NCI-H524 treated with DMSO at 0.1 percent for 48 hours (cell line): ENCODE measurements around the gene PAPOLG.

Experiments used
- DNase-seq: peaks from one replicate; lab custom pipeline; 2025; lab: John Stamatoyannopoulos, UW

The PAPOLG gene

DNA sequence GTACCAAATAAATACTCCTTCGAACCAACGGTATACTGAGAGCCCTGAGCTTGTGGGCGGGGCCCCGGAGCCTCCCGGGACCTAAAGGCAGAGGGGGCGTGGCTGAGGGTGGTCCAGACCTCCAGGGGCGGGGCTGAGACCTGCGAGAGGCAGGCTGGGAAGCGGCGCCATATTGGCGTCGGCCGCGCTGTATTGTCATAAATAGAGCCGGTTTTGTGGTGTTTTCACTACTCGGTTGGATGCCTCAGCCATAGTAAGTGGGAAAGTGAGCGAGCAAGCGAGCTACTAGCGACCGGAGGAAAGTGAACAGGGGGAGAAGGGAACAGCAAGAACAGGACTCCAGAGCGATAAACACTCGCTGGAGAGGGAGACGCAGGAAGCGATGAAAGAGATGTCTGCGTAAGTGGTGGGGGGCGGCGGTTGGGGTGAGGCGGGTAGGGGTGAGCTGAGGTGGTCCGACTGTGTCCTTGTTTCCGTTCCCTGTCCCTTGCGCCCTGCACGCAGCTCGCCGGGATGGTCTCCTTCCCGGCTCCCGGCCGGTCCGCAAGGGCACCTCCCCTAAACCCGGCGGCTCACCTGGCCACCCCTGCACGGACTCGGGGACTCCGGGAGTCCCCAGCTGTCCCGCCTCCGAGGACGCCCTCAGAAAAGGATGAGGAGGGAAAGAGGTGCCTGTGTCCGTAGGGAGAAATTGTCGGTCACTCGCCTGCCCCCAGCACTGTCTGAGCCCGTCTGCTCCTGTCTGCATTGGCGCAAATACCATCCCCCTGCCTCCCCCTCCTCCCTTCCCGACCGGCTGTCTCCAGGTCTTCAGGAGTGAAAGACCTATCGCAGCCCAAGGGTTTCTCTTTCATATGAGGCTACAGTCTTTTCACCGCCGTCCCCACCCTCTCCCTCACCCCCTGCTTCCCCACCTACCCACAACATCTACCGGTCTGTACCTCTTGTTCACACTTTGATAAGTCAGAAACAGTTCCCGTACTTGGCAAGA, at the start of gene PAPOLG:
Gene PAPOLG, plus strand, starts transcription at position 172 of the 991 bp plus-strand sequence. Its CDS starts 211 bp downstream, at position 383.
- DNase-seq = peak; percentile 58

DNA sequence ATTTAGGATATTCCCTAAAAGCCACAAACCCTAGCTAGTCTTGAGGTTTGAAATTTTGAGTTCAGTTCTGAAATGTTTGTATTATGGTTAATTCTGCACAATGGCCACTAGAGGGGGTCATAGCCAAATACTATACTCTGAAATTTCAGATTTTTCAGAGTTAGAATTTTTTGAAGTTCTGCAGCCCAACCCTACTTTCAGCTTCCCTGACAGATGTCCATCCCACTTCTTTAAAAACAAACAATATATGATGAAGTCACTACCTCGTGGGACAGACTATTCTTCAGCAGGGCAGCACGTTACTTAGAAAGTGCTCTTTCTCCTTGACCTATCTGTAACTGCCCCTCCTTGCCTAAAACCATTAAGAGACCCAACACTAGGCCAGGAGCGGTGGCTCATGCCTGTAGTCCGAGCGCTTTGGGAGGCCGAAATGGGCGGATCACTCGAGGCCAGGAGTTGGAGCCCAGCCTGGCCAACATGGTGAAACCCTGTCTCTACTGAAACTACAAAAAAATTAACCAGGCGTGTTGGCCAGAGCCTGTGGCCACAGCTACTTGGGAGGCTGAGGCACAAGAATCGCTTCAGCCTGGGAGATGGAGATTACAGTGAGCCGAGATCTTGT, 48.2 kb upstream of the PAPOLG start:
- no peak for DNase-seq

DNA sequence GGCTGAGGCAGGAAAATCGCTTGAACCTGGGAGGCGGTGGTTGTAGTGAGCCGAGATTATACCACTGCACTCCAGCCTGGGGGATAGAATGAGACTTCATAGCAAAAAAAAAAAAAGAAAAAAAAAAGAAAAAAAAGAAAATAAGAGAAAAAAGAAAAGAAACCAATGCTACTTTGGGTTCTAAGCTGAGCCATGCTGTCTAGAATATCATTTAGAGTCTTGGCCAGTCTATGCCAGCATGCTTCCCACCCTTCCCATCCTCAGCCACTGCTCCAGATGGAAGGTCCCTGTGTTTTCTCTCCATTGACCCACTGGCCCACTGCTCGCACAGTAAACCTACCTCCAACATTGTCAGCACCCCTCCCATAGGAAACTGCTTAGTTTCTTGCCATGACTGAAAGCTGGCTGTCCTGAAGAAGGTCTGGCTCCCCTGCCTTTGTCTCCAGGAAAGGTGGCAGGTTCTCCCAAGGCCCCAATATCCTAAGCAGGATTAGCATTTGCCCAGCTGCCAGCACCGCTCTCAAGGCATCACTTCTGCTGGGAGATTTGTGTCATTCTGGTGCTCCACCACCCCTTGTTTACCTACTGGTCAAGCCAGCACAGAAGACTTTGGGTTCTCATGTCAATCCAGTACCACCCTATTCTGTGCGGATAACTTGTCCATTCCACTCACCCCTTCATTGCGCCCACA, 47.3 kb upstream of the PAPOLG start:
- peak; percentile 15 for DNase-seq

DNA sequence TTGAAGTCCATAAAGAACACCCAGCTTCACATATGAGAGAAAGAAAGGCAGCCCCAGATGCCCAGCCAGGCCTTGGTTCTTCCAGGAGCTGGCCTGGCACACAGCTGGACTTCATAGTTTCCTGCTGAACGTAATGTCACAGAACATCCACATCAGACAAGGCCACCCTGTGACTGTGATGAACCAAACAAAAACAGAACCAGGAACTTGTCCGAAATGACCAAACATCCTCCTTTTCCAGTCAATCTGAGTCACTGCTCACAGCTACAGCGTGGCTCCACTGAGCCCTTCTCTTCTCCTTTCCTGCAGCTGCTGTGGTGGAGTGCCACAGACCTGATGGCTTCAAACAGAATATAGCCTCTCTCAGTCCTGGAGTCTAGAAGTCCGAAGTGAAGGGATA, 45.4 kb upstream of the PAPOLG start:
- no peak for DNase-seq

DNA sequence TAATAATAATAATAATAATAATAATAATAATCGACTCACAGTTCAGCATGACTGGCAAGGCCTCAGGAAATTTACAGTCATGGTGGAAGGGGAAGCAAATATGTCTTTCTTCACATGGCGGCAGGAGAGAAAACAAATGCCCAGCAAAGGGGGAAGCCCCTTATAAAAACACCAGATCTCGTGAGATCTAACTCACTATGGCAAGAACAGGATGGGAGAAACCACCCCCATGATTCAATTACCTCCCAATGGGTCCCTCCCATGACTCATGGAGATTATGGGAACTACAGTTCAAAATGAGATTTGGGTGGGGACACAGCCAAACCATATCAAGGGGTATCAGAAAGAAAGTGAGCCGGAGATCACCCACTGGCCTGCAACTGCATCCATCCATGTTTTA, 40.5 kb upstream of the PAPOLG start:
- no peak for DNase-seq

DNA sequence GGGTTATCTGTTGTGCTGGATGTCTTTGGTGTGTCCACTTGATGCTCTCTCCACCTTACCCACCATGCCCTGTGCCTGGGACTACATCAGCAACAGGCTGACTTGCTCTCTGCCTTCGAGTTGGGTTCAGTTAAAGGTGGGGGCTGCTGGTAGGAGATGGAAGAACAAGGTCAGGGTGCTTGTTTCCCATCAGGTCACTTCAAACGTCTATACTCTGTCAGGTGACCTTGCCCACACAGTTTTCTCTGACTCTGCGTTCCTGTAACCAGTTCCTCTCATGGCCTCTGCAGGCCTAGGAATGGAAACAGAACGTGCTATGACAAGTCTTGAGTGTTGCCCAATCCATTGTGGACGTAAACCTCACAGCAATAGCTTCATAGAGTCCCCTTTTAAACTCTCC, 38.4 kb upstream of the PAPOLG start:
- DNase-seq = no peak

DNA sequence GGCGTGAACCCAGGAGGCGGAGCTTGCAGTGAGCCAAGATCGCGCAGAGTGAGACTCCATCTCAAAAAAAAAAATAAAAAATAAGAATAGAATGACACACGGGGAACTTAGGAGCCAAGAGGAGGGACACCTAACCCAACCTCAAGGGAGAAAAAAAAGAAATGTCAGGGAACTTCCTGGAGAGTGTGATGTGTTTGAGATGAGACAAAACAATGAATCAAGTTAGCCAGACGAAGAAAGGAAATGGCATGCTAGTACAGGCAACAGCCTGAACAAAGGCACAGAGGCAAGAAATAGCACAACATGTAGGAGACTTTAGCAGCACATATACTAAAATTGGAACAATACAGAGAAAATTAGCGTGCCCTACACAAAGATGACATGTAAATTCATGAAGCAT, 36.7 kb upstream of the PAPOLG start:
- DNase-seq = no peak

DNA sequence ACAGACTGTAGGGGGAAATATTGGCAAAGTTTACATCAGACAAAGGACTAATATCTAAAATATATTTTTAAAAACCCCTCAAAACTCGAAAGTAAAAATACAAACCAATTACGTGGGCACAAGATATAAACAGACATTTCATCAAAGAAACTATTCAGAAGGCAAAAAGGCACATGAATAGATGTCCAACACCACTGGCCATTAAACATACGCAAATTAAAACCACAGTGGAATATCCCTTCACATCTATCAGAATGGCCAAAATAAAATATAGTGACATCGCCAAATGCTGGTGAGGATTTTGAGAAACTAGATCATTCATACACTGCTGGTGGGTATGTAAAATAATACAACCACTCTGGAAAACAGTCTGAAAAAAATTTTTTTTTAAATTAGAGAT, 30.6 kb upstream of the PAPOLG start:
- DNase-seq = no peak

DNA sequence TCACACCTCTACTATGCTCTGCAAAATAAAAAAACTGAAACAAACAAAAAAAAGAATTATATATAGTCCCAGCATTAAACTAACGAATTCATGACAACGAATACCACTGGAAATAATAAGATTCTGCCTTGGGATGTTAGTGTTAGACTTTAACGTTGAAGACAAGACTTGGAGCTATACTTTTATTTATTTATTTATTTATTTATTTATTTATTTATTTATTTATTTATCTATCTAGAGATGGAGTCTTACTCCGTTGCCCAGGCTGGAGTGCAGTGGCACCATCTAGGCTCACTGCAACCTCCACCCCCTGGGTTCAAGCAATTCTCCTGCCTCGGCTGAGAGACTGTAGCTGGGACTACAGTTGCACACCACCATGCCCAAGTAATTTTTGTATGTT, 27.2 kb upstream of the PAPOLG start:
- DNase-seq = no peak

DNA sequence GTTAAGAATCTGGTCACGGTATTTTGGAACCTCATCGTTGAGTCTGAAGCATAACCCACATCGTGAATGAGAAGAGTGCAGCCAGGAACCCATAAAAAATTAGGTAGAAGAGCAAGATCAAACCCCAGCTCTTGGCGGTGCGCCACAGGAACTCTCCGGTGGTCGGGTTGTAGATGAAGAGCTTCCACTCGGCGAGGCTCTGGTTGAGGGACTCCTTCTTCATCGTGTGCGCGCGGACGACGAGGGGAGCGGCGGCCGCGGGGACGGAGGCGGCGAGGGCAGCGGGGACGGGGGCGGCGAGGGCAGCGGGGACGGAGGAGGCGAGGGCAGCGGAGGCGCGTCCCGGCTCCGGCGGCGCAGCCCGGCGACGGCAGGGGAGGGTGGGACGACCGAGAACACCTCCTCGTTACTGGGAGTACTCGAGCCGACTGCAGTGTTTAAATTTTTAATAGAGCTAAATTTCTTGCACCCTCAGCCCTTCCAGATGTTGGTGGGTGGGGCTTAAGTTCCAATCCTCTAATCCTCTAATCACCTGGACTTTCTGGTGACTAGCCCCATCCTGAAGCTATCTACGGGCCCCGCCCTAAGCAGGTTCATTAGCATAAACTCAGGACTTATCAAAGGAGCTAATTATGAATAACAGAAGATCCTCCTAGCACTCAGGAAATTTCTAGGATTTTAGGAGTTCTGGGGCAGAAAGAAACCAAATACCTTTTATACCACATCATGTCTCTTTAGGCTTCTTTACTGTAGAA, 20.4 kb upstream of the PAPOLG start:
- peak; percentile 50 for DNase-seq

DNA sequence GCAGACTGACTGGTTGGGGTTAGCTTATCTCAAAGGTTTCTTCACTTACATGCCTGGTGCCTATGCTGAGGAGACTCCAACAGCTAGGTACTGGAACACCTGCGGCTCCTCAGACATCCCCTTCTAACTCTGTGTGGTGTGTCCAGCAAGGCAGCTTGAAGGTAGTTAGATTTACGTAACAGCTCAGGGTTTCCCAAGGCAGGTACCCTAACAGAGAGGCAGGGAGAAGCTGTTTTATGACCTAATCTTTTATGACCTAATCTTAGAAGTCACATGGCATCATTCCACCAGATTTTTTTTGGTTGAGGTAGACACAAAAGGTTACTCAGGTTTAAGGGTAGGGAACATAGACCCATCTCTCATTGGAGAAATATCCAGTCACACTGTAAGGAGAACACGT, 17.4 kb upstream of the PAPOLG start:
- no peak for DNase-seq

DNA sequence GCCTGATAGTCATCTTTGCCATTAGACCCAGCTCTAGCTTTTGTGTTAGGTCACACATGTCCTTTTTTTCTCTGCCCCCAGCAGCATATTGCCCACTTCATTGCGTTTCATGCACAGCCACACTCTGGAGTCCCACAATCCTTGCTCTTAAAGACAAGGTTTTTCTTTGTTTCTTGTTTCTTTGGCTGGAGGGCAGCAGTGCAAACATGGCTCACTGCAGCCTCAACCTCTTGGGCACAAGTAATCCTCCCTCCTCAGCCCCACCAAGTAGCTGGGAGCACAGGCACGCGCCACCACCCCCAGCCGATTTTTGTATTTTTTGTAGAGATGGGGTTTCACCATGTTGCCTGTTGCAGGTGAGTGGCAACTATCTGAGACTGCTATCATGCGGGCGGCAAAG, 16.9 kb upstream of the PAPOLG start:
- no peak for DNase-seq

DNA sequence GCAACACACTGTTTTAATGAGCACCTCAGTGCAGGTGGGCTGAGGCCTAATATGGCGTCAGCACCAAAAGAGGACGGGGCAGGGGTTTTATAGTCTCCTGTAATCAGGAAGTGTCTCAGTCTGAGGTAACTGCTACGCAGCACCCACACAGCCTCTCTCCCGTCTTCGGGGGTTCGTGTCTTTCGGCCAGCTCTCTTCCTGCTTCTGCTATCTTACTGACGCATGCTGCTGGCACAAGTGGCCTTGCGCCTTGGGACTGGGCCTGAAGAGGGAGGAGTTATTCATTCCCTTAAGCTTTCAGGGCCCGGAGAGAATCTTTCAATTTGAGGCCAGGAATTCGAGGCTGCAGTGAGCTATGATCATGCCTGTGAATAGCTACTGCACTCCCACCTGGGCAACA, 14.5 kb upstream of the PAPOLG start:
- DNase-seq = no peak

DNA sequence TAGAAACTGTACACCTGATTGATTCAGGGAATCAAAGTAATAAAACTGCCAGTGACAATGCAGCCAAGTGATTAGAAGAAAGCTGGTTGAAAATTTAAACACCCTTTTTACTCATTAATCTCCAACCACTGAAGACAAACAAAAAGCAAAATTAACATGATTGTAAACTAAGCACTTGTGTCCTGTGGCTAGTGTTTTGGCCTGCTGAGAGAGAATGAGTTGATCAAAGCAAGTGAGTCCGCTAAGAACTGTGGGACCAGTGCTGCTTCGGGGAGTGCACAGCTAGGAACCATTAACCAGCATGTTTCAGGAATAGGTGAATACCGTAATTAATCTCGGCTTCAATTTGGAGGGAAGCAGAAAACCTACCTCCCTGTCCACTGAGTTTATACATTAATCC, 13.6 kb upstream of the PAPOLG start:
- DNase-seq = no peak

DNA sequence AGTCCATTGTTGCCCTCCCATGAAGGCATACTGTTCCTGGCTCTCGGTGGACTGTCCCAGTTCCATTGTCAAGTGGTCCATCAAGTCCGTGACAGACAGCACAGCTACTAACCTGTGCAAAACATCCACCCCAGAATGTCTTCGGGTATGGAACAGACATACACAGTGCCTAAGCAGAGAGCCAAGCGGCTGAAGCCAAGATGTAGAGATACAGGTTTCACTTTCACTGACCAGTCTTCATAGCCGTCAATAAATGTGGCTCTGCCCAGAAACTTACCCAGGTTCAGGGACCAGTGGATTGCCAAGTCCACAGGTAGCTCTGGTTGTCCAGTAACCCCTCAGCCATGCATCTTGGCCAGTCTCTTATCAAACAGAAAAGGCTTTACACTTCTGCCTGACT, 10.7 kb upstream of the PAPOLG start:
- DNase-seq = no peak

DNA sequence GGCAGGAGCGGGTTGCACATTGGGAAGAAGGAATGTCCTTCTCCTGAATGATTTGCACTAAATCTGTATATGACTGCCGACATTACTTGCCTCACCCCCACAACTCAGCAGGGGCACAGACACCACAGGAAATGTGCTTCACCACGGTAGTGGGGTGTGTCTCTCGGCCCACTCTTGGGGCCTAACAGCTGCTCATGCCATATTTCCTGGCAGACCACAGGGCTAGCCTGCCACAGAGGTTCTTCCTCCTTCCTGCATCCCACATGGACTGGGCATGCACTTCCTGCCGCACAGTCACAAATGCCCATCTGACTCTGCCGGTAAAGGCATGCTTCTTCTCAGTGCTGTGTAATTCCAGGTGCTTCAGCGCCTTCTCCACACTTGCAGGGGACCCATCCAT, 10.3 kb upstream of the PAPOLG start:
- DNase-seq = no peak

DNA sequence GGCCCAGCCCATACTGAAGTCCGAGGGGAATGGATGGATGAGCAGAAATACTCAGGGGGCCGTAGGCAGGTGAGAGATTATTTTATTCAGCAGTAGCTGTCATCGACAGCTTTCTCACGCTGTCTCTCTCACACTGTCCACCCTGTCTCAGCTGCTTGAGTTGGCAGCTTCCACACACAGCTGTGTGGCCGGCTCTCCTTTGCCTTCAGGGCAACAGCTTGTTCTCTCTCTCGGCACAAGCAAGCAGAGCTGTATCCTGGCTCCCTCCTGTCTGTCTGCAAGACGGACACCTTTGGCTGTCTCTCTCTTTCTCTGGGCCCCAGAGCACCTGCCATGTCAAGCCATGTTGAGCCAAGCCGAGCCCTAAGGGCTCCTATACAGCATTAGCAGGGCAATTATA, 9.8 kb upstream of the PAPOLG start:
- DNase-seq = no peak

DNA sequence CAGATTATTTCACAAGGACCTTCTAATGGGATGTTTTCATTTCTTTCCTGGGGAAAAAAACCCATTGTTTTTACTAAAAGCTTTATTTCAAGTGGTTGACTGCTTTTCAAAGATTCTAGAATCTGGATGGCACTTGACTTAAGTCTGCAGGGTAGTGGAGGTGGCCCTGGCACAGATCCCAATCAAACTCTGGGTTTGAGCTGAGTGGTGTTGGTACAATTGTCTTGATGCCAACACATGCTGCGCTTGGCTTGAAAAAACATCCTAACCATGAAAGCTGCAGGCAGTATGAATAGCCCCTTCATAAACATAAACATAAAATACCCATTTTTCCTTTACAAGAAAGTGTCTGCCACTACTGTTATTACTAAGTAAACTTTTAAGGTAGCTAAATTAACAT, 3.6 kb downstream of the PAPOLG start:
- no peak for DNase-seq

DNA sequence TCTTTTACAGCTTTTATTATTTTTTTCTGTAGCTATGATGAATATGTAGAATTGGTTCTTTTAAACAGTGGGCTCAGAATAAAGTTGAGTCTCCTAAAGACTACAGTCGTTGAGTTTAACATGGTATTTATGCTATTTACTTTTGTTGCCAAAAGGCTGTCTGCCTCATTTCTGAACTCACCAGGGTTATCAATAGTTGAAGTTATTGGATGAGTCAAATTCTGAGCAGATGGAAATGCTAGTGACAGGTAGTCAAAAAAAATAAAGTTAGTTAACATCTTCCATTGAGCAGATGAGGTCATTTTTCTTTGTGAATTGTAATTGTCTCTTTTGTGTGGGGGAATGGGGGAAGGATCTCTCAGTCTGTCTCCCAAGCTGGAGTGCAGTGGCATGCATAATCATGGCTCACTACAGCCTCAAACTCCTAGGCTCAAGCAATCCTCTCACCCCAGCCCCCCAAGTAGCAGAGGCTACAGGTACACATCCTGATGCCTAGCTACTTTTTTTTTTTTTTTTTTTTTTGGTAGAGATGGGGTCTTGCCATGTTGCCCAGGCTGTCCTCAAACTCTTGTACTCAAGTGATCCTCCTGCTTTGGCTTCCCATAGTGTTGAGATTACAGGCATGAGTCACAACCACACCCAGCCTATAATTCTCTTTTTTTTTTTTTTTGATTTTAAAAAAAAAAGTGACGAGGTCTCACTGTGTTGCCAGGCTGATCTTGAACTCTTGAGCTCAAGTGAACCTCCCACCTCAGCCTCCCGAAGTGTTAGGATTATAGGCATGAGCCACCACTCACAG, 8.9 kb downstream of the PAPOLG start:
- no peak for DNase-seq

DNA sequence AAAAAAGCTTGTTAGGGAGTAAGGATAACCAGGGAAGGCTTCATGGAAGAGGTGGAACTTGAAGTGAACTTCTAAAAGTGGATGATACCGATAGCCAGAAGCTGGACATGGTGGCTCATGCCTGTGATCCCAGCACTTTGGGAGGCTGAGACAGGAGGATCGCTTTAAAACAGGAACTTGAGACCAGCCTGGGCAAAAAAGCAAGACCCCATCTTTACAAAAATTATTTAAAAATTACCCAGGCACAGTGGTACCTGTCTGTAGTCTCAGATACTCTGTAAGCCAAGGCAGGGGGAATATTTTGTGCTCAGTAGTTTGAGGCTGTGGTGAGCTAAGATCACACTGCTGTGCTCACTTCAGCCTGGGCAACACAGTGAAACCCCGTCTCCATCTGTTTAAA, 10.2 kb downstream of the PAPOLG start:
- DNase-seq = no peak

DNA sequence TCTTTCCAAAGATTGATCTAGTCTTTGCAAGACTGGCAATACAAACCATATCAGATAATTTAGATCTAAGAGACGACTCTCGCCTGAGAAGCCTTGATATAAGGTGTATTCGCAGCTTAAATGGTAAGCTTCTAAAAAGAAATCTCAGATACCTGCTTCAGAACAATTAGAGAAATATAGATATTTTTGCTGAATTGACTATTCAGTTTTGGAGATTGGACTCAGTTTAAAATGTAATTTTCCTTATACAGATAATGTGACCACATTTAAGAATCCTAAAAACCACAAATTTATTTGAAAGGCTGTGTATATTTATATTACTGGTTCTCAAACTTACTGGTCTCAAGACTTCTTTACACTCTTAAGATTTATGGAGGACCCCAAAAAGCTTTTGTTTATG, 15.4 kb downstream of the PAPOLG start:
- no peak for DNase-seq
